ENCODE results near the gene DIAPH1.

GRCh38 chr5:141662028-141662427 is 43.2 kb upstream of the DIAPH1 start:
- TF ChIP-seq POLR2A (IDR thresholded peaks at IDR 0.05; ENCODE audit: low read length) (no peak), GATA1 (IDR thresholded peaks at IDR 0.05; ENCODE audit: low read depth, low read length) (no peak)

All from erythroblast (primary cell).